HepG2 (cell line): ENCODE data around the gene MAP2K5.

Experiments used
- EP300 ChIP-seq, 3 experiments: sonication (generic) in 1 of 3; formaldehyde crosslinking in 1 of 3; IDR thresholded peaks; 2 replicates each; pipeline versions ENCODE4 v1.5.1 to v1.6.1; 2011 to 2020; ENCODE audit warnings: low read depth in 2 of 3, low read length in 2 of 3, borderline replicate concordance in 1 of 3, improper control_type of control experiment in 1 of 3, mild to moderate bottlenecking in 1 of 3, missing genetic modification reagents in 1 of 3, moderate library complexity in 1 of 3
- MEIS1 ChIP-seq: sonication (generic); formaldehyde crosslinking; IDR thresholded peaks from 2 replicates; pipeline ENCODE4 v1.9.0; 2021; ENCODE audit warnings: mild to moderate bottlenecking, missing genetic modification reagents, moderate library complexity, borderline replicate concordance
- MIXL1 ChIP-seq: IDR thresholded peaks from 2 replicates; pipeline ENCODE4 v1.6.1; 2016
- TF ChIP-seq, protein P1 (sequence below): sonication (generic); formaldehyde crosslinking; IDR thresholded peaks from 2 replicates; pipeline ENCODE4 v1.5.1; 2020; ENCODE audit warnings: missing genetic modification reagents, mild to moderate bottlenecking, borderline replicate concordance
- TF ChIP-seq, protein P2 (sequence below): sonication (generic); formaldehyde crosslinking; IDR thresholded peaks from 2 replicates; pipeline ENCODE4 v1.5.1; 2020; ENCODE audit warnings: mild to moderate bottlenecking, moderate library complexity, missing genetic modification reagents
- TF ChIP-seq, protein P3 (sequence below): sonication (generic); formaldehyde crosslinking; IDR thresholded peaks from 2 replicates; pipeline ENCODE4 v1.5.0; 2020; ENCODE audit warnings: mild to moderate bottlenecking, missing genetic modification reagents, moderate library complexity

DNA sequence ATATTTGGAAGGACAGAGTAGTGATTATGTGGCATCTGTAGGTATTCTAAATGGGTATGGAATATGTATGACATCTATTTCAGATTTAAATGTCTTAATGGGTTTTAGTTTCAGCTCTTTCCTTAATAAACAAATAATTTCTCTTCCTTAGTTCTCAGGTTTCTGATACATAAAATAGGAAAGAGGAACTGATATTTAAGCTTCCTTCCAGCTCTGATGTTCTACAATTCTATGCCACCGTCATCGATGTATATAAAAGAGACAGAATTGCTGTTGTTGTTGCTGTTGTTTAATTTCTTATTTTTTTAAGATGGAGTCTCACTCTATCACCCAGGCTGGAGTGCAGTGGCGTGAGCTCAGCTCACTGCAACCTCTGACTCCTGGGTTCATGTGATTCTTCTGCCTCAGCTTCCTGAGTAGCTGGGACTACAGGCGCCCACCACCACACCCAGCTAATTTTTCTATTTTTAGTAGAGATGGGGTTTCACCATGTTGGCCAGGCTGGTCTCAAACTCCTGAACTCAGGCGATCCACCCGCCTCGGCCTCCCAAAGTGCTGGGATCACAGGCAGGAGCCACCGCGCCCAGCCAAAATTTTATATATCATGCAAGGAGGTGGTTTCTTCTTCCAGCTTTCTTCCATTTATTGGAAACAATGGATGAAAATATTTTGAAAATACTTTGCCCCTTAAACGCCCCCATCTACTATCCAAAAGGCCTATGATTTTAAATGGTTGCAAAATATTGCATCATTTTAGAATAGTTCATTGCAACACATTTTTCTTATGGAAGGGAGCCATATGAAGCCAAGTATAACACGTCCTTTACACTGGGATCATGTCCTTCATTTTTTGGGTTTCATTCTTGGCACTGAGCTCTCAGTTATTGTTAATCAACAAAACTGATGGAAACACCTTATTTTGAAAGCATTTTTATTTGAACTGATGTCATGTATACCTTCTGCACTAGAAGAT is 35.4 kb upstream of the MAP2K5 start:
- TF ChIP-seq, protein P1, sequence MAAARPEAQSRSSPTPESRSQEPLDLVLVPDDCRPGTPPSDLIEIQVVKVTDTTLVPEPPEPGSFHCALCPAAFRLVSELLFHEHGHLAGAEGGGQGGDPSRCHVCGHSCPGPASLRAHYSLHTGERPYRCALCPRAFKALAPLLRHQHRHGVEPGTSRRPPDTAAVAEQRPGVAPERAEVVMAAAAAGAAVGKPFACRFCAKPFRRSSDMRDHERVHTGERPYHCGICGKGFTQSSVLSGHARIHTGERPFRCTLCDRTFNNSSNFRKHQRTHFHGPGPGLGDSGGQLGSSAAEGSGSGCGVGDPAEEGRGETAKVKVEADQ (CRISPR knock-in tag), result no peak
- TF ChIP-seq EP300 (IDR thresholded peaks at IDR 0.05; ENCODE audit: low read depth in 2 of 2, low read length in 2 of 2) (no peak), EP300 (CRISPR knock-in tag; IDR thresholded peaks at IDR 0.05; ENCODE audit: borderline replicate concordance) (no peak), MEIS1 (CRISPR knock-in tag) (no peak), MIXL1 (no peak)
- TF ChIP-seq, protein P2, sequence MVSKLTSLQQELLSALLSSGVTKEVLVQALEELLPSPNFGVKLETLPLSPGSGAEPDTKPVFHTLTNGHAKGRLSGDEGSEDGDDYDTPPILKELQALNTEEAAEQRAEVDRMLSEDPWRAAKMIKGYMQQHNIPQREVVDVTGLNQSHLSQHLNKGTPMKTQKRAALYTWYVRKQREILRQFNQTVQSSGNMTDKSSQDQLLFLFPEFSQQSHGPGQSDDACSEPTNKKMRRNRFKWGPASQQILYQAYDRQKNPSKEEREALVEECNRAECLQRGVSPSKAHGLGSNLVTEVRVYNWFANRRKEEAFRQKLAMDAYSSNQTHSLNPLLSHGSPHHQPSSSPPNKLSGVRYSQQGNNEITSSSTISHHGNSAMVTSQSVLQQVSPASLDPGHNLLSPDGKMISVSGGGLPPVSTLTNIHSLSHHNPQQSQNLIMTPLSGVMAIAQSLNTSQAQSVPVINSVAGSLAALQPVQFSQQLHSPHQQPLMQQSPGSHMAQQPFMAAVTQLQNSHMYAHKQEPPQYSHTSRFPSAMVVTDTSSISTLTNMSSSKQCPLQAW, result no peak
- TF ChIP-seq, protein P3, sequence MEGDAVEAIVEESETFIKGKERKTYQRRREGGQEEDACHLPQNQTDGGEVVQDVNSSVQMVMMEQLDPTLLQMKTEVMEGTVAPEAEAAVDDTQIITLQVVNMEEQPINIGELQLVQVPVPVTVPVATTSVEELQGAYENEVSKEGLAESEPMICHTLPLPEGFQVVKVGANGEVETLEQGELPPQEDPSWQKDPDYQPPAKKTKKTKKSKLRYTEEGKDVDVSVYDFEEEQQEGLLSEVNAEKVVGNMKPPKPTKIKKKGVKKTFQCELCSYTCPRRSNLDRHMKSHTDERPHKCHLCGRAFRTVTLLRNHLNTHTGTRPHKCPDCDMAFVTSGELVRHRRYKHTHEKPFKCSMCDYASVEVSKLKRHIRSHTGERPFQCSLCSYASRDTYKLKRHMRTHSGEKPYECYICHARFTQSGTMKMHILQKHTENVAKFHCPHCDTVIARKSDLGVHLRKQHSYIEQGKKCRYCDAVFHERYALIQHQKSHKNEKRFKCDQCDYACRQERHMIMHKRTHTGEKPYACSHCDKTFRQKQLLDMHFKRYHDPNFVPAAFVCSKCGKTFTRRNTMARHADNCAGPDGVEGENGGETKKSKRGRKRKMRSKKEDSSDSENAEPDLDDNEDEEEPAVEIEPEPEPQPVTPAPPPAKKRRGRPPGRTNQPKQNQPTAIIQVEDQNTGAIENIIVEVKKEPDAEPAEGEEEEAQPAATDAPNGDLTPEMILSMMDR (CRISPR knock-in tag), result no peak
